Non-pigmented ciliary epithelial cell (primary cell): ENCODE measurements around the gene PLCH2.
"Not testable (repeated sequence)": the region's sequence is repeated elsewhere in the genome, so short reads cannot be mapped to it uniquely, and the experiment has no call there.

Experiments
- DNase-seq: peaks from one replicate; pipeline ENCODE4 v3.0.0-alpha.2; 2010; ENCODE audit warnings: low read depth

PLCH2 gene

DNA sequence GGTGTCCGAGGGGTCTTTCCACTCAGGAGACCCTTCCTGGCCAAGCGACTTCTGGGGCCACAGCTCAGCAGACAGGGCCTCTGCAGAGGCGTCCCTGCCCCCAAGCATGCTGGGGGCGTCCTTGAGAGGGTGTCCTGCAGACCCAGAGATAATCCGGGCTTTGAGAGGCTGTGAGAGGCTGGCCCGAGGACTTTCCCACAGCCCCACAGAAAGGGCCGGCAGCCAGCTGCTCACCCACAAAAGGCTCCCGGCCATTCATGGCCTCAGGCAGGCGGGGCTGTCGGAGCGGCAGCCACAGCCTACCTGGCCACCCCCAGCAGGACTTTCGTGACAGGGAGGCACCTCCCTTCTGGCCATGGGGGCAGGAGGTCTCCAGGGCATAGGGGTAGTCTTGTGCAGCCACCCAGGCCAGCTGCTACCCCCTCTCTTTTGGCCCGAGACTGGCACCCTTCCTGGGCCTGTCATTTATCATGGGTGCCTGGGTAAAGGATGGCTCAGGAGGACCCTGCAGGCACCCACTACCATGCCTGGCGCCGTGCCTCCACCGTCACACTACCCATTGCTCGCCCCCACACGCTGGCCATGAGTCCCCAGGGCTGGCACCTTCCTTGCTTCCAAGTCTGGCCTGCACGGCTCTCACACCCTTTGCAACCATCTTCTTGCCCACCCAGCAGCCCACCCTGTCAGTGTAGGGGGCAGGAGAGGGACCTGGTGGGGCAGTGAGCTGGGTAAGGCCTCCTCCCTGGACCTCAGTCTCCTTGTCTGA, 69.0 kb downstream of the PLCH2 start:
- no peak for DNase-seq

DNA sequence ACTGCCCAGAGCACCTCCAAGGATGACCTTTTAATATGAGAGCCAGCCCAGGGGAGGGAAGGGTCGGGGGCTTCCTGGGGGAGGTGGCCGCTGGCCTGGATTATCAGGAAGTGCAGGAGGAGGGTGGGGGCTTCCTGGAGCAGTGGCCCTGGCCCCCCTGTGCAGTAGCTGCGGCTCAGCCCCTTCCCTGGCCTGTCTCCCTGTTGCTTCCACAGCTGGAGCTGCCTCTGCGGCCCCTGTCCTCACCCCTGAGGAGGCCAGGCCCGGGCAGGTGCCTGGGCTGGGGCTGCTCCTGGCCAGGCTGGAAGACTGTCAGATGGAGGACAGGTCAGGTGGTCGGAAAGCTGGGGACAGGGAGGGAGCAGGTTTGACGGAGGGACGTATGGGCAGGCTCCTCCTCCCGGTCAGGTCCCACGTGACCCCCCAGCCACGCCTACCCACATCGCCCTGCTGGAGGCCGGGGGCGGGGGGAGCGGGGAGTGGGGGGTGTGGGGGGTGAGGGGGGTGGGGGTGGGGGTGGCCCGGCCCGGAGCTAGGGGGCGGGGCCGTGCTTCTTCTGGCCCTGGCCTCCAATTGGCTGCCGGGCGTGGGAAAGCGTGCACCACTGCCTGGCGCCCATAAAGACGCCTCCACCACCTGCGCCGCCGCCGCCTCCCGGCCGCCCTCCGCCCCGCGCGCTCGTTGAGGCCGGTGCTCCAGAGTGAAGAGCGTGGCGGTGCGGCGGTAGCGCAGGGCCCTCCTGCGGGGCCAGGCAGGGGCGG, 69.8 kb downstream of the PLCH2 start:
- DNase-seq: no peak

DNA sequence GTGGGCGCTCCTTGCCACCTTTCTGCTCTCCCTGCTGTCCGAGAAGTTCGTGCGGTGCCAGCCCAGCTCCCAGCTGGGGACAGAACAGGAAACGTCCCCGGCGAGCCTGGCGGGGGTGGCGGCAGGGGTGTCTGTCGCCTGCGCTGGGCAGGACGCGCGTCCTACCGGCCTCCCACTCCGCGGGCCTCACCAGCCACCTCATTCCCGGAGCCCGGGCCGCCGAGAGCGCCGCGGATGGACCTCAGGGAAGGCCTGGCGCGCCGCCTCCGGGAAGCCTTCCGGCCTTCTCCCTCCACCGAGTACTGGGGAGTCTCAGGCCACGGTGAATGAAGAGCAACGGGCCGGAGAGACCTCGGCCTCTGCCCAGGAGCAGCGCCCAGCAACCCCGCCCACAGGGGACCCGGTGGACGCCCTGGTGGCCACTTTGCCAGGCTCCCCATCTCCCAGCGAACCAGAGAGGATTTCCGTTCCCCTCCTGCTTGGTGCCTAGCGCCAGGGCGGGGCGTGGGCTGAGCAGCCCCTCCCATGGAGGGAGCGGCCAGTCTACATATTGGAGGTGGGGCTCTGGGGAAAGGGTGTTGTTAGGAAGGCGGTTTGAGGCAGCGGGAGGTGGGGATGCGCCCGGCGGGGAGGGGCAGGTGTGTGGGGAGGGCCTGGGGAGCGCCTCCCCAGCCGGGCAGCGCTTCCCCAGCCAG, 70.6 kb downstream of the PLCH2 start:
- DNase-seq: no peak

DNA sequence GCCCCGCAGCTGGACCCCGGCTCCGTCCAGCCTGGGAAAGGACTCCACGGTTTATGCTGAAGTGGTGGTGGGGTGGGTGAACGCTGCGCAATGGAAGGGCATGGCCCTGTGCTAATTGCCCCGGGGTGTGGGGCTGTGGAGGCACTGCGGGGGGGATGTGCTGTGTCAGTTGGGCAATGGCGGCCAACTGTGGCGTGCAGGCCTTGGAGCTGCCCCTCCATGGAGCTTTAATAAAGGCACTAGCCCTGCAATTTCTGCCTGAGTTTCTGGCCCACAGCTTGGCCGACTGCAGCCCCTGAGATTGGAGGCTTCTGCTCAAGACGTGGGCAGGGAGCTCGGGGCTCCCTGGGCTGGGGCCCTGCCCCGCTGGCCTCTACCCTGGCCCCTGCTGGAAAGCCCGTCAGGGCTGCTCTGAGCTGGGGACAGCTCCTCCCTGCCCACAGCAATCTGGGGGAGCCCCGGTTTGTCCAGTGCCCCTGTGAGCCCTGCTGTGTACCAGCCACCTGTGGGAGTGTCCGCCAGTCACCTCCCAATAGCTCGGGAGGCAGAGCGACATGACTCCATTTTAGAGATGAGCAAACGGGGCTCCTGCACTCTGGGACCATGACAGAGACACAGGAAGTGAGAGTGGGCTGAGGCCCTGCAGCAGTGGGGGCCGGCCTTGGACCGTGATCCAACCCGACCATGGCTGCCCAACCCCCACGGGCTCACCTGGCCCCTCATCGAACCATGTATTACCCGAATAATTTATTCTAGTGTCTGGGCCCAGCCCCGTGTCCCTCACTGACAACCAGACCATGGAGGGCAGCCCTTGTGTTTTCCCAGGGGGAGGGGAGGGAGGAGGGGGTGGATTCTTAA, 71.3 kb downstream of the PLCH2 start:
- no peak for DNase-seq

DNA sequence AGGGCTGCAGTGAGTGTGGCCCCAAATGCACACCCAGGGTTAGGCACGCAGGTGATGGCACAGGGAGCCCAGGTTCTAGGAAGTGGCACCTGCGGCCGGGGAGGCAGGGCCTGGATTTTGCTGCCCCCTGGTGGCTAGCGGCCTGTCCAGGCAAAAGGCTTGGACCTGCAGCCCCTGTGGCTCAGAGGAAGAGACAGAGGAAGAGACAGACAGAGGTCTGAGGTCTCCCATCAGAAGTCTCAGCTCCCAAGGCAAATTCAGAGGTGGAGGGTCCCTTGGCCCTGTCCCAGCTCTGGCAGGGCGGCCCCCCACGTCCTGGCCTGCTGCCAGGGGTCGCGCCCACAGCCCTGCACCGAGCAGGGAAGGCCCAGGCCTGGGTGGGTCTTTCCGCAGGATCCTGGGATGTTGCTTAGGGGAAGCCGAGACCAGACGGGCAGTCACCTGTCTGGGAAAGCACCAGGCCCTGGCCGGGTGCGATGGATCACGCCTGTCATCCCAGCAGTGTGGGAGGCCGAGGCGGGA, 72.0 kb downstream of the PLCH2 start:
- no peak for DNase-seq

DNA sequence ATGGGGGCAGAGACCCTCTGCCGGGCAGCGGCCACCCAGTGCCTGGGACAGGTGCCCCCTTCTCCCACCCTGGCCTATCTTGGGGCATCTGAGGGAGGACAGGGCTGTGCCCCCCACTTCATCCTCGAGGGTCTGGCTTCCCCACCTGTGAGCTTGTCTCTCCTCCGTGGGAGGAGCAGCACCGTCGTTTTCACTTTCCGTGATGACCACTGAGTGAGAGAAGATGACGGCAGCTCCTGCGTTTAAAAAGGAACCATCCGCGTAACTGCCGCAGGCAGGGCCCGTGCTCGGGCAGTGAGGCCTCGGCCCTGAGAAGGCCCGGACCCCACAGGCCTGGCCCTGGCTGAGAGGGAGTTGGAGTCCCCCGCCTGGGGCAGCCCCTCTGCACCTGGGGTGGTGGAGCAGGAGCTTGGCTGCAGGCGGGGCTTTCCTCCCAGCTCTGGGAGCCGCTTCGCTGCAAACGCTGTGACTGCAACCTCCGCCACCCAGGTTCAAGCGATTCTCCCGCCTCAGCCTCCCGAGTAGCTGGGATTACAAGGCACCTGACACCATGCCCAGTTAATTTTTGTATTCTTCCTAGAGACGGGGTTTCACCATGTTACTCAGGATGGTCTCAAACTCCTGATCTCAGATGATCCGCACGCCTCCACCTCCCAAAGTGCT, 73.4 kb downstream of the PLCH2 start:
- DNase-seq: not testable (repeated sequence)

DNA sequence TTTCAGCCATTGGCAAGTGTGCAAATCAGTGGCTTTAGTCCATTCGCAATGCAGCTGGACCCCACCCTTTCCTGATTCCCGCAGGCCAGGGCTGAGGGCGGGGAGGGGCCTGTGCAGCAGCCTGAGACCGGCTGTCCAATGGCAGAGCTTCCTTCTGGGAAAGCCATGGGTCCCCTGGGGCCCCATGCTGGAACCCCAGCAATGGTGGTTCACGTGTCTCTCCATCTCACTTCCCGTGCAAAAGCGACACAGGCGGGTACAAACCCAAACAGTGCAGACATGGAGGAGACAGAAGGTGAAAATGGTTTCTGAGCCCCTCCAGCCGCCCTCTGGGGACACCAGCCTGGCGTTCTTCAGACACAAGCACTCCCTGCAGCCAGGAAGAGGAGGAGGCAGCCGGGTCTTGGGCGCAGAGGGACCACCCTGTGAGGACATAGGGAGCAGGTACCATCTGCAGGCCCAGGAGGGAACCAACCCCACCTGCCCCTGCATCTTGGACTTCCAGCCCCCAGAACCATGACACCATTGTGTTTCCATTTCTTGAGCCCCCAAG, 74.3 kb downstream of the PLCH2 start:
- not testable (repeated sequence) for DNase-seq

DNA sequence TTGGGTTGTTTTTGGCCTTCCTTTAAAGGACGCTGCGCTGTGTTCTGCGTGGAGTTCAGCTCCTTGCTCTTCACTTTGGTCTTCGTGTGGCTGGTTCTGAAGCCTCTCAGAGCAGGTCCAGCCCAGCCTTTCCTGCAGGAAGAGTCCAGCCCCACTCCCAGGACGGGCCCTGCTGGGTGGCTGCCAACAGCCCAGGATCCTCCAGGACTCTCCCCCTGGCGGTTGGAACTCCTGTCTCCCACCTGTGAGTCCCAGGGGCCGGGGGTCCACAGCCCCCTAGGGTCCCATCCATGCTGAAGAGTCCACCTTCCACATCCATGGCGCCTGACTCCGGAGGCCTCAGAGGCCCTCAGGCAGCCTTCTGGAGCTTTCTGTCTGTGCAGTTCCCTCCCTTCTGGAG, 75.5 kb downstream of the PLCH2 start:
- DNase-seq: not testable (repeated sequence)

DNA sequence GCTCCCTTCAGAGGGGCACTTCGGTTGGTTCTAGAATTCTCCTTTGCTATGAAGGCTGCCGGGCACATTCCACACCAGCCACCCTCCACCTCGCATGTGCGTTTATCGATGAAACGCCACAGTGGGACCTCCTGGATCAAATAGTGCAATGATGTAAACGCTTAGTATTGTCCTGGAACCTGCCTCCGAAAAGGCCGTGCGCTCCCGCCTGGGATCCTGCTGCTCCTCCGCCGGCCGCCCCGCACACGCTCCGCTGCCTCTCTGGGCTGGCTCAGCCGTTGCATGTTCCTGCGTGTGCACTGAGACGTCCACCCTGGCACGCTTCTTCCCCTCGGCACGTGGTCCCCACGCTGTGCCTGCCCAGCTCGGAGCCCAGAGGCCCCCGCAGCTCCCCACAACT, 76.1 kb downstream of the PLCH2 start:
- no peak for DNase-seq

DNA sequence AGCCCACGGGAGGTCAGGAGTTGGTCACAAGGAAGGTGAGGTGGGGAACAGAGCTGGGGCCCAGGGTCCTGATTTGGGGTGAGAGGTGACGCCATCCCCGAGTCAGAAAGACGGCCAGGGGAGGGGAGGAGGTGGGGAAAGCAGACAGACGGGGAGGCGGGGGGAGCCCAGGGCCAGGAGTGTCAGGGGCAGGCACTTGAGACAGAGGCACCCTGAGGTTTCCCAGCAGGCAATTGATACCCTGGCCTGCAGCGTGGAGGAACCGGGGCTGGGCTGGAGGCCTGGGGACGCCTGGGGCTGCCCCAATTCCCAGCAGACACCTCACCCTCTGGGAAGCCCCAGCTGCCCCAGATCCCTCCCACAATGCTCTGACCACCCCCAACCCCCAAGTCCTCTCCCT, 77.0 kb downstream of the PLCH2 start:
- not testable (repeated sequence) for DNase-seq

DNA sequence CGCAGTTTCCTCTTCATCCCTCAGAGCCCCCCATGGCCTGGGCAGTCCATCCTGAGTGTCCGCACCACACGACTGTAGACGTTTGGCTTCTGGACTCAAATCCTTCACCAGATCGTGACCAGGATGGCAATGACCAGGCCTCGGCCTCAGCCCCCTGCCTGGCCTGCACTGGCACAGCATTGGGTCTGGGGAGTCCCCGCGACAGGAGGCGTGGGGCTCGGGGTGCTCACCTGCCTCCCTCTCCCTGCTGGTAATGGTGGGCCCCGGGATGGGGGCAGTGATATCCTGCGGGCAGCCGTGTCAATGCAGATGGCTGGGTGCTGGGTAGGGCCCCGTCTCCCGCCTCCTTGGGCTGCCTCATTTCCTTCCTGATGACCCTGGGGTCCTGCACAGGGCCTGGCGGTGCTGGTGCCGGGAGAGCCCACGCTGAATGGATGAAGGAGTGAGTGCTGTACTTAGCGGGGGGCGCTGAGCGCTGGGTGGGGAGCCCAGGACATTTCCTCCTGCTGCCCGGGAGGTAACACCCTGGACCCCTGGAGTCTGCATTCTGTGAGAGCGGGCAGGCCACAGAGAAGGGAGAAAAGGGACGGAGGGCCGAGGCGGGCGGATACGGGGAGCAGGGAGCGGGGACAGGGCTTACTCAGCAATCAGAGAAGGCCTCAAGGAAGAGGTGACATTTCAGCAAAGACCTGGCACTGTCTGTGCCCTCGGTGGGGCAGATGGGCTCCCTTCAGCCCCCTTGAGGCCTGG, 78.0 kb downstream of the PLCH2 start:
- DNase-seq: no peak

DNA sequence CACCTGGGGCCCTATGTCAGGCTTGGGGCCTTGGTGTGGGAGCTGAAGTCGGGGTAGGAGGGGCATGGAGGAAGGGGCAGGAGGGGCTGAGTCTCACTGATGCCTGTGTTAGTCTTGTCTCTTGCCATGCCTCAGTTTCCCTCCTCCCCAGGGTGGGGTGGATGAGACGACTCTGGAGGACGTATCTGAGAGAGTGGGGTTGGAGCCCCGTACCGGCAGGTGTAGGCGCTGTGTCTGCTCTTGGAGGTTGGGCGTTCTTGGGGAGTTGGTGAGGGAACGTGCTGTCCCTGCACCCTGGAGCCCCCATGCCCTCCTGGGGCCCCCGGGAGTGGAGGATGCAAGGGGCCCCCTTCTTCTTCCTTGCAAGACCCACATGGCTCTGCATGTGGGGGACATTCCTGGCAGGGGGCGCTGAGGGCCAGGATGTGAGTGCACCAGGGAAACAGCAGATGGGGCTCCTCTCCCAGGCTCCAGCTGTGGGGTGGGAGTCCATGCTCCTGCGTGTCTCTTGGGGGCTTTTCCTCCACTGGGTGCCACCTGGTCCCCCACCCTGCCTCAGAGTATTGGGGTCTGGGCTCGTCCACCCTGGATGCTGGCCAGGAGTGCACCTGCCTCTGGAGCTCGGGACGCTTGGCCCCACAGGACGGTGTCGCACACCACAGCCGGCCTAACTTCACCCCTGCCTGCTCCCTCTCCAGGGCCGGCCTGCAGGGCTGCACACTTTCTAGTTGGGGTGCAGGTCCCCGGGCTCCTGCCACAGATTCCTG, 78.7 kb downstream of the PLCH2 start:
- no peak for DNase-seq
